NCI-H1092 treated with DMSO at 0.1 percent for 48 hours (cell line): ENCODE results near the gene TGM2.

Source experiments
- DNase-seq: peaks from one replicate; lab custom pipeline; 2025; lab: John Stamatoyannopoulos, UW

The TGM2 gene

DNA sequence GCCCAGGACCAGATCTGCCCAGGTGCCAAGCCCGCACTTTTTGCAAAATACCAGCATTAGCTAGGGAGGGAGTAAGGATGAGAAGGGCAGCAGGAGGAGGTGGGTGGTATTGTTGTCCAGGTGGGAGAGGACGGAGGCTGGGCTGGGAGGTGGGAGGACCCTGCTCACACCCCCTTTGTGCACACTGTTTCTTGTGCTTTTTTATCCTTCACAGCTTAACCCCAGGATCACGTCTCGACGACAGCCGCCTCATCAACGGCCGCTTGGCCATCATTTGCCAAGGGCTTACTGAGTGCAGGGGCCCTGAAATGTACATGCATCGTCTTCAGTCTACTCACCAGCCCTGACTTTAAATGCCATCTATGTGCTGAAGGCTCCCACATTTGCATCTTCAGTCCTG is 12.1 kb upstream of the TGM2 start:
- no peak for DNase-seq

DNA sequence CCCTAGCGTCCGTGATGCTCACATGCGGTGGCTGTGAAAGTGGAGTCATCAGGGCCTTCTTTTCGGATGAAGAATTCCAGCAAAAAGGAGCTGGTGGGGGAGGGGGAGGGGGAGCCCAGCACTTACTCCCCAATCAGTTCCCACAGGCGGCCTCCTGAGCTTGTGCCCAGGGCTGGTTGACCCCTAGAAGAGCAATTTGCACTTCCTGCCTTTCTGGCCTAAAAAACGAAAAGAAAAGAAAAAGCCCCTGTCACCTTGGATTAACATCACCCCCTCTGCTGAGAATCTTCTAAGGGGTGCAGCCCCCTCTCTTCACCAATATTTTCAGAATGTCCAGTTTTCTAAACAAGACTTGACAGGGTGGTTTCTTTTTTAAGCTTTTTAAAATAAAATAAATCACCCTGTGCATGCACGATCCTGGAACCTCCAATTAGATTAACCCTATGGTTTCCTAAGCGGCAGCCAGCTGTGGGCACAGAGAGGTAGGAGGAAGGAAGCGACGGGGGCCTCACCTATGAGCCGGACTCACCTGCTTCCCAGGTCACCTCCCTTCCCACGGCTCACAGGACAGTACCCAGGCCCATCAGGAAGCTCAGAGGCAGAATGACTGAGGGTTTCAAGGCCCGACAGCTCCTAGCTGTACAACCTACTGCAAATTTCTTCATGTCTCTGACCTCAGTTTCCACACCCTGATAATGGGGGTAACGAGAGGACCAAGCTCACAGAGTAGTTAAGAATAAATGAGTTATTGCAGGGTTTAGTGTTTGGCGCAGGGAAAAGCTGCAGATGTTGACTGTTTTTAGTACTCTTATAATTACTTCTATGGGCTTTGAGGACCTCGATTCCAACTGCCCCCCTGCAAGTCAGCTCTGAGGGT is 10.5 kb upstream of the TGM2 start:
- no peak for DNase-seq

DNA sequence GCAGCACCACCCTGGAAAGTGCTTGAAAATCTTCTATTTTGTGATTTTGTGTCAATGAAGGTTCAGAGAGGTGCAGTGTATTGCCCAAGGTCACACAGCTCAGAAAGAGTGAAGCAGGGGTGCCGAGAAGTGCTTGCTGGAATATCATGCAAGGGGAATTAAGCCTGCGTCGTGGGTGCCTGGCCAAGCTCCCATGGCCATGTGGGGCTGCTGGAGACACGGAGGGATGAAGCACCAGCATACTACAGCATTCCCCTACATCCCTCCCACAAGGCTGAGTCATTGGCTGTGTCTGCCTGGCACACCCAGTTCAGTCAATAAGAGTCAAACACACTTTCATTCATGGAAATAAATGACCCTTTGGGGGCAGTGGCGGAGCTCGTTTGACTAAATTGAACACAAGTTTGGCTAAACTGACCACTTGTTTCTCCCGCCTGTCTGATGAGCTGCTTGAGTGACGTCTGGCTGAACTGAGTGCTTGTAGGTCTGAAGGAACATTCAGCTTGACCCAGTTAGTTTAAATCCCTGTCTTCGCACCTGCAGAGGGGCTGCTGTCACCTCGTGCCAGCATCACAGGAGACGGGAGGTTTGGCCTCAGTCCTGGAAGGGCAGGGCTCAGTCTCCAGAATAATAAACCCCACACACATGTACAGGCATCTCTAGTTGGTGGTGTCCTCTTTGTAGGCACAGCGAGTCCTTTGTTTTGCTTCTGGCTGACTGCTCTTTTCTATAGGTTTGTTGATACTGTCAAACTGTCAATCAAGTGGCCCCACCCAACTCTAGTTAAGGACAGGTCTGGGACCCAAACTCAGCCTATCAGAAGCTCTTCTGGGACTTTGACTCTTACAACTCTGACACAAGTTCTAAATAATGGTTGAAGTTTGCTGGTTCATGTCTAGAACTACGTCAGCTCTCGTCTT is 8.4 kb upstream of the TGM2 start:
- DNase-seq, result no peak

DNA sequence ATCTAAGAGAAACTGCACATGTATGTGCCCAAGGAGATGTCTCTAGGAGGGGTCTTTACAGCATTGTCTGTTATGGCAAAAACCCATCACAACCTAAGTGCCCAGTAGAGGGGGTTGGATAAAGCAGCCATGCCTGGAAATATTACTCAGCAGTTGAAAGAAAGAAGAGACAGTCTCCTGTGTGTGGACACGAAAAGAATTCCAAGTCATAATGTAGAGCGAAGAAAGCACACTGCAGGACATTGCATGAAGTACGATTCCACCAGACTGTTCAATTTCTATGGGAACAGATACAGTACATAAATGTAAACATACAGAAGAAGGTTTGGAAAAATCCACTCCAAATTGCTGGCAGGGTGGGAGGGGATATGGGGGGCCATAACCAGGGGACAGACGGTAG is 7.3 kb upstream of the TGM2 start:
- no peak for DNase-seq

DNA sequence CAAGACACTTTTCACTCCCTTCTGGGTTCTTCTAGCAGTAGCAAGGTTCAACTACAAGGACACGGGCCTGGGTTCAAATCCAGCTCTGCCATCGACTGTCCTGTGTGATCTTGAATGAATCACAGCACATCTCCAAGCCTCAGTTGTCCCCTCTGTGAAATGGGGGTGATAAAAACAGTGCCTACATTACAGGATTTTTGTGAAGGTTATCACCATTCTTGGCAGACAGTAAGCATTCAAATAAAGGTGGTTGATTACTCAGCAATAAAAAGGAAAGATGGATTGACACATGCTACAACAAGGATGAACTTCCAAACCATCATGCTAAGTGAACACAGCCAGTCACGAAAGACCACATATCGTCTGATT is 6.6 kb upstream of the TGM2 start:
- no peak for DNase-seq

DNA sequence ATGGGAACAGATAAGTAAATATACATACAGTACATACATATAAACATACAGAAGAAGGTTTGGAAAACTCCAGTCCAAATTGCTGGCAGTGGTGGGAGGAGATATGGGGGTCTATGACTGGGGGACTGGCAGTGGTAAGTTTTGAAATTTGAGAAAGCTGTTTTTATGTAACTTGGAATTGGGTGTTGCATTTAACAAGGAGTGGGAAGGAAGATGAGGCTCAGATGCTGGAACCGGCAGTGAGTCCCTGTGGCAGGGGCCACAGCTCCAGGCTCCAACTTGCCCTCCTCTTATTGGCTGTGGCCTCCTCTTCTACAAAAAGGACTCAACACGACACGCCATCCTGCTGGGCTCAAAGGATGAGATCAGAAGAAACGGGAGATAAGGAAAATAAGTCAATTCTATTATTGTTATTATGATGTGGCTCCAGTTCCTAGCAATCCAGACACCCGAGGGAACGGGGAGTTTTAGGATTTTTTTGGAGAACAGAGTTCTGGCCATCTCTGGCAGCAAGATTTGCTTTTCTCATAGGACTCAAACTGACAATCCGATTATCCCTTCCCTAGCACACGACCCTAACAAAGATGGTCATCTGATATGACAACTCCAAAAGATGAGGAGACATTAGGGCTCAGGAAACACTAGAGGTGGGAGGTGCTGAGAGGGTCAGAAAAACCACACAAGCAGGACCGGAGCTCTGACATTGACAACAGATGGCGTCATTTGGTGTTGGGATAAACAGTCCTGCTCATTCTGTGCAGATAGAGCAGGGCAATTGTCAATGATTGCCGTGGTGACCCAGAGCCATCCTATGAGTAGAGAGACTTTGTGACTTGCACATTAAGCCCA is 6.0 kb upstream of the TGM2 start:
- DNase-seq, result peak; percentile 4

DNA sequence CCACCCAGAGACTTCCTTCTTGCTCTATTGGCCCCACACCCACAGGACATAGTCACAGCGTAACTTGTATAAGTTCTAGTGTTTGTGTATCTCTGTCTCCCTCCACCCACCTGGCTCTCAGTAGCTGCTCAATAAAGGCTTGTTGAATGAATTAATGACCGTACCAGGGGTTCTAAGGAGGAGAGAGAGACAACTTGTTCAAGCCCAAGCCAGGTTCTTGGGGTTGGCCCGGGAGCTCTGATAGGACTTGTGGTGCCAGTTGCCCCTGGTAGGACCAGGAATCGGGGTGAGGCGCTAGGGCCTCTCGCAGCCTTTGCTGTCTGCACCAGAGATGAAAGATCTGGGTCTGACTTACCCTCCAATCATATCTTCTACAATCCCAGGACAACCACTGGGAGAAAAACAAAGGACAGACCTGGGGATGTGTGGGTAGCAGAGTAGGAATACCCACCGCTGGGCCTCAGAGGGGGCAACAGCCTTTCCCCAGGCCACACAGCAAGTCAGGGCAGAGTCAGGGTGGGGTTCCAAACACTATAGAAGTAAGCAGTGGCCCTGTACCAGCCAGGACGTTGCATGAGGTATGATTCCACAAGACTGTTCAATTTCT is 5.3 kb upstream of the TGM2 start:
- no peak for DNase-seq

DNA sequence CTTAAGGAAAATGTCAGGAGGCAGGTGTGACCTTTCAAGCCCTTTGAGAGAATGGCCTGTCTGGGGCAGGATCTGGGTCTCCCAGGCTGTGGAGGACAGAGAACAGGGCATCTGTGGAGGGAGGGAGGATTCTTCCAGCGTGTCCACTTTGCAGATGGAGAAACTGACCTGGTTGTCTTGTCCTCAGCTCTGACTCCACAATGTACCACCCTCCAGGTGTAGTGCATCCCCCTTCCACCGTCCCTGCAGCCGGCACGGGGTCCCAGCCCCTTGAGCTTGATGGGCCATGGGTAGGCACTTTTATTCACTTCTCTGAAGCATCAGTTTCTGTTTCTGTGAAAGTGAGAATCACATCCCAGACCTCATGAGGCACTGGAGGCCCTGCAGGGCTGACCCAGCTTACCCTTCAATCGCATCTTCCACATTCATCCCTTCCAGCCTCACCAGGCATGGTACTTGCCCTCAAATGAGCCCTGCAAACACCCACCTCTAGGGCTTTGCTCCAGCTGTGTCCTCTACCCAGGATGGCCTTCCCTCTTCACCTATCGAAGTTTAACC is 4.6 kb upstream of the TGM2 start:
- DNase-seq, result no peak

DNA sequence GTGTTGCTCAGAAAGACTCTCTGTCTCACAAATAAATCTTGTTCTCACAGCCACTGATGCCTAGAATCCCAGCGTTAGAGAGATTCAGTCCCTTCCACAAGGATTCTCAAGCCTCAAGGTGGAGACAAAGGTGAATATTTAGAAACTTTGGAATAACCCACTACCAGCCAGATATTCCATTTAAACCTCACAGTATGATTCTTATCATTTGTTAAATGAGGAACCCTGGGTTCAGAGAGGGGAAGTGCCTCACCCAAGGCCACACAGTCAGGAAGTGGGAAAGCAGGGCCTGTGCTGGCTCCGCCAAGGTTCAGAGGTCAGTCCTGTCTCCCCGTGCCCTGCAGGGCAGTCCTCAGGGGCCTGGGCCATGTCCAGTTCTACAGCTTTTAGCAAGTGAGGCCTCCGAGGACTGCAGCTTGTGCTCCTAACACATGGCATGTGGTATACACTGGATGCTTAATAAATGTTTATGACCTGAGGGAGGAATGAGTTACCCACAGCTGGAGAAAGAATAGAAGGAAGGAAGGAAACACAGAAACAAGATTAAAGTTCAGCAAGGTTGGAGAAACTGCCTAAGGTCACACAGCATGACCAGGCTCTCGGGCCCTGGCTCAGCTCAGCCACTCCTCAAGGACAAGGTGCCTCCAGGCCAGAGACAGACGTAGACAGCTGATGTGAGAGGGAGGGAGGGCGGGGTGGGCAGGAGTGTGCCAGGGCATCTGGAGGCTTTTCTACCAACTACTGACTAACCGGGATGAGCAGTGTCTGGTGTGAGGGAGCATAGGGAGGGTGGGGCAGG is 3.9 kb upstream of the TGM2 start:
- no peak for DNase-seq

DNA sequence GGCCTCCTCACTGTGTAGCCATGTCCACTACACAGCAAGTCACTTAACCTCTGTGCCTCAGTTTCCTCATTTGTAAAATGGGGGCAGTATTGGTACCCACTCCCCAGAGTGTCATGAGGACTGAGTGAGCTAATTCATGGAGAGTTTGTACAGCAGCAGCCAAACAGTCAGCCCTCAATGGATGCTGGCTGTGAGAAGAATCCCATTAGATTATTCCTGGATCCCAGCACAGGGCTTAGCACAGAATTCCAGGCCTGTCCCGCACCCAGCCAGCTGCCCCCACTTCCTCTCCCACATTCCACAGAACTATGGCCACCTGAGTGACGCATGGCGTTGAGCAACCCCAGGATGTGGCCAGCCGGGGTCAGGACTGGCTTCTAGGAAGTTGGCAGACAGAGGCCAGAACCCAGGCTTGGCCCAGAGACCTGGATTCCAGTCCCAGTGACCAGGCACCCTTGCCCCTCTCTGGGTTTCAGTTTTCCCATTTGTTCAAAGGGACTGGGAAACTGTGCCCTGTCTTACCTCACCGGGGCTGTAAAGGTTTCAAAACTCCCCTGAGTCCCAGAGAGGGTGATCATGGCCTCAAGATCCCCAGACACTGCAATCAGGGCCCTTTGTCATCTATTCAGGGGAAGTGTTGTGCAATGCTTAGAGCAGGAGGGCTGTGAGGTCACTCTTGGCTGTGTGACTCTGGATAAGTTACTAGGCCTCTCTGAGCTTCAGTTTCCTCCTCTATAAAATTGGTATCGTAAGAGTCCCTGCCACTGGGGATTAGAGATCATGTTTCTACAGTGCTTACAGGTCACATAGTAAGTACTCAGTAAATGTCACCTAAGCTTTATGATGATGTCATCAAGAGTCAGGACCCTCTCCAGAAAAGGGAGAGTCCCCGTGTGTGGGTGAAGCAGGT is 3.0 kb upstream of the TGM2 start:
- DNase-seq, result no peak

DNA sequence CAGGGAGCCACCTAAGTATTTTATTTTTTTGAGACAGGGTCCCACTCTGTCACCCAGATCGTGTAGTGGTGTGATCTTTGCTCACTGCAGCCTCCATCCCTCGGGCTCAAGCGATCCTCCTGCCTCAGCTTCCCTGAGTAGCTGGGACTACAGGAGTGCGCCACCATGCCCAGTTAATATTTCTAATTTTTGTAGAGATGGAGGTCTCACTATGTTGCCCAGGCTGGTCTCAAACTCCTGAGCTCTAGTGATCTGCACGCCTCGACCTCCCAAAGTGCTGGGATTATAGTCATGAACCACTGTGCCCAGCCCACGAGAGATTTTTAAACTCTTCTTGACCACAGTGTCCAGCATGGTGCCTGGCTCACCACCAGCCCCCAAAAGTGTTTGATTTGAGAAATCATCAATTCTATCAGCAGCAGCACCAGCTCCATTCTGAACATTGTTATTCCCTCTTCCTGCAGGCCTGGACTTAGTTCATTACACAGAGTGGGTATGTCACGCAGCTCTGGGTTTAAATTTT is 2.3 kb upstream of the TGM2 start:
- no peak for DNase-seq

DNA sequence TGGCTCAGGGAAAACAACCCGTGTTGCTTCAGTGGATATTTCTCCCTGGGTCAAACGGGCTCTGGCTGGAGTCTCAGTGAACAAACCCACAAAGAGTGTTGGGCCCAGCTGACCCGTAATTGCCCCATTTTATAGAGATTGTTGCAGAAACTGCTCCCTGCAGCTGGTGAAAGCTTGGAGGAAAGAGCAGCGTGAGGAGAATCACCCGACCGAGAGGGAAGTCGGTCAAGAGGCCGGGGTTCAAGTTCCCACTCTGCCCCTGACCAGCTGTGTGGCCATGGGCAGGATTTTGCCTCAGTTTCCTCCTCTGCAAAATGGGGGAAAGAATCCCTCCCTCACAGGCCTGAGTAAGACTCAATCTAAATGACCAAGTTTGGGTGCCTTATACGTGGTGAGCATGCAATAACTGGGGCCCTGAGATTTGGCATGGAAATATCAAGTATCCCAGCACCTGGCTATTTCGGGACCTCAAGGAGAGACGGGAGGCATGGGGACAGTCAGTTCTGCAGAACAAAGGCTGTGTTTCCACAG is 1.7 kb upstream of the TGM2 start:
- DNase-seq, result no peak

DNA sequence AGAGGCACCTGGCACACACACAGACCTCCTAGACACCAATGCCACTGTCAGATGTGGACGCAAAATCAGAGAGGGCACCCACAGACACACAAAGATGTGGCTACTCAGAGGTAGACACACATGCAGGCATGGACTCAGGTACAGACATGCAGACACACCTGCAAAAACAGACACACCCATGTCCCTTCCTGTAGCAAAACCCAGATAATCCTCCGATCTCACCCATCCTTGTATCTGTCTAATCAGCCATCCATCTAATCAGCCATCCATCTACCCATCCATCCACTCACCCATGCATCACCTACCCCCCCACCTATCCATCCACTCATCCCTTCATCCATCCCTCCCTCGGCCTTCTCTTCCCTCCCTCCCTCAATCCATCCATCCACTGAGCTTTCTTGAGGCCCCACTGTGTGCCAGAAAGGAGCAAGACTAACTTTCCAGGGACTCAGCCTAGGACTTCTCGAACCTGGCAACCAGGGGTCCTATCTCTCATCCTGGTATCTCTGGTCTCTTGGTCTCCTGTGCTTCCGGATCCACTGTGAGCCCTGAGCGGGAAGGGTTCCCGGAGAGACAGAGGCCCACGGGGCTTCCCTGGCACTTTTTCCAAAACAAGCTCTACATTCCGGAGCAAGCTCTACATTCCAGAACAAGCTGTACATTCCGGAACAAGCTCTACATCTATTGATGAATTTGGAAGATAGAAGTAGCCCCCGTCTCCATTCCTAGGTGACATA is 1.1 kb upstream of the TGM2 start:
- DNase-seq, result no peak

DNA sequence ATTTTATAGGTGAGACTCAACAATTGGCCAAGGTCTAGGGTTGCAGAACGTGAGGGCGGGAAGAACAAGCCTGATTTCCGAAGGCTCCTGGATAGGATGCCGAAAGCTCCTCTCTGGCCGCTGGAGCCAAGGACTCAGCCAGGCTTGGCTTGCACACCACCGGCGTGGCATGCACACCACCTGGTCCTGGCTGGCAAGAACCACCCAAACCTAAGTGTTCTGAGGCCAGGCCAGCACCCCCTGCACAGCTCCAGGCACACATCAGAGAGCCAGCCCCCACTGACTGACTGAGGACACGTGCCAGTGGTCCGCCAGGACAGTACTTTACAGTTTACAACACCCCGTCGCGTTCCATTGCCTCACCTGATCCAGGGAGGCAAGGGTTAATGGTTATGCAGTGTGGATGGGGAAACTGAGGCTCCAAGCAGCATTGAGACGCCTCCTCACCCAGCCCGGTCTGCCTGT is 414 bp downstream of the TGM2 start:
- no peak for DNase-seq

DNA sequence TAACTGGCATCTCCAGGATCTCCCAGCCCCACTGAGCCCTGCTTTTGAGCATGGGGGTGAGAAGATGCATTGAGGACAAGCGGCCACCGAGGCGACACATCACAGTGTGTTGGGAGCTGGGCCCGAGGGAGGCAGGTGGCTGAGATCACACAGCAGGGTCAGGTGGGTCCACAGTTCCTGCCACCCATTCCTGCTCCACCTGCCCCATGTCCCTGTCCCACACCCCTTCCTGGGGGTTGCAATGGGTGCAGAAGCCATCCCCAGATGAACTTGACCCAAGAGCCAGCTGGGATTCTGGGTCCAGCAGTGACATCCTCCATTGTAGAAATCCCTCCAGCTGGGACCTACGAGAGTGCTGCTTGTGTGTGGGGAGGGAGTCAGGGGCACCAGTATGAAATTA is 1.0 kb downstream of the TGM2 start:
- no peak for DNase-seq

DNA sequence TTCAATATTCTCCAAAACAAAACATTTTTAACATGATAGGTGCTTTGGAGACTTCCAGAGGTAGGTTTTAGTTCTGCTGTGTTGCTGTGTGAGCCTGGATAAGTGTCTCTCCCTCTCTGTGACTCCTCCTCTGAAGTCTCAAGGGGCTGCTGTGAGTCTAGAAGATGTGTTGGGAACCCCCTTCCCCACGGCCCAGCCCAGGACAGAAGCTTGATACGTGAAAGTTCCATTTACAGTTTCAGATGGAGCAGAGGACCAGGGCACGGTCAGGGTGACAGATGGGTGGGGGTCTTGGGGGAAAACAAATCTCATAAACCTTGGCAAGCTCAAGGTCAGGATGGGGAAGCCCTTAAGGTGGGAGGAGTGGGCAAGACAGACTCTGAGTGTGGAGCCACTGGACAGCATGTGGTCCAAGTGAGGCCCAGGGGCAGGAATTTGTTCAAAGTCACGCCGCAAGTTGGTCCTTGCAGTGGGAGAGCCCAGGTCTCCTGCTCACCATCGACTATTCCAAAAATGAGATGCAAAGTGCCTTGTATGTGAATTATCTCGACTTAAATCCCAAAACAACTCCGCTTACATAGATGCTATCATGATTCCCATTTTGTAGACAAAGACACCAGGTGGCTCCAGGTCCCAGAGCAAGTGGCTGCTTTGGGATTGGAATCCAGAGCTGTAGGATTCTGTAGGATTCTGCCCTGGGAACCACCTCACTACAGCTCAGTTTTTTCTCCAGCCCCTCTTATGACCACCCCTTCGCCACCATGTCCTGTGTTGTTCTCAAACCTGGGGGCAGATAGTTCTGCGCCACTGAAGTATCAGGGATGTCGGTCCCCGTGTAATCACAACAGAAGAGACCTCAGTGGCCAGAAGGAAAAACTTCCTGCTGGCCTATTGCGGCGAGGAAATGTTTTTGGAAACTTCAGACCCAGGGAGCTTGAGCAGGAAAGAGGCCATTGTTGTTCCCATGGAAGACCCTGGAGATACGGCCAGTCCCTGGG is 1.9 kb downstream of the TGM2 start:
- DNase-seq, result no peak

DNA sequence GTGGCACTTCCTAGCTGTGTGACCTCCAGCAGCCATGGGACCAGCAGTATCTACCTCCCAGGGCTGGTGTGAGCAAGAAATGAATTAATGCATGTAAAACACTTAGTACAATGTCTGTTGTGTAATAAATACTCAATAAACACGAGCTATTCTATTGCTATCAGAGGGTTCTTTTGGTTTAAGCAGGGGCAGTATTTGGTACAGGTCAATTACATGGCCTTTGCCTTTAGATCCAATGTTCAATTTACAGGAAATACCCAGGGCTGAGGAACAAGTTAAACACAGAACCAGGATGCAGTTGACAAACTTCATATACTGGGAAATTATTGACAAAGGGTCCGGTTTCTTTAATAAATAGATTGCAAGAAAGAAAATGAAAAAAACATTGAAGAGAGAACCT is 2.9 kb downstream of the TGM2 start:
- DNase-seq, result no peak
